ENCODE measurements around the gene PMF1.

Gene PMF1

GRCh38 chr1:156268336-156268735, 55.5 kb downstream of the PMF1 start:
- DNase-seq (ENCODE audit: low read depth): no peak

DNA sequence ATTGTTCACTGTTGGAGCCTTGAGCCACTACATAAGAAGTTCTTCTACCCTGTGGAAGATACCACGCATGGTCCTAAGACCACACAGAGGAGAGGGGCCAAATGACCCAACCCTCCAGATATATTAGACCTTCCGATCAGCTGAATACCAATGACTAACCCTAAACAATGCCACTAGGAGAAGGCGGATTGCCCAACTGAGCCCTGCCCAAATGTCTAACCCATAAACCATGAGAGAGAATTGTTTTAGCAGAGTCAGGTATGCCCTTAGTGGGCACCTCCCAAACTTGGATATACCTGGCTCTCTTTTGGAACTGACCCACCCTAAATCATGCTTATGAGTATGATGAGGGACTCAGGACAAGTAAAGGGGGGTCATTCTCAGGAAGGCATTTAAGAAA, 57.5 kb downstream of the PMF1 start:
- DNase-seq (ENCODE audit: low read depth): no peak

- DNase-seq (ENCODE audit: low read depth): peak; percentile 41
These were observed 63.7 kb downstream of the PMF1 start for GRCh38 chr1:156276532-156276931.

GRCh38 chr1:156276966-156277381, 64.2 kb downstream of the PMF1 start:
- peak; percentile 33 for DNase-seq (ENCODE audit: low read depth)

- DNase-seq (ENCODE audit: low read depth): no peak
These were observed 67.0 kb downstream of the PMF1 start for GRCh38 chr1:156279837-156280236.

DNA sequence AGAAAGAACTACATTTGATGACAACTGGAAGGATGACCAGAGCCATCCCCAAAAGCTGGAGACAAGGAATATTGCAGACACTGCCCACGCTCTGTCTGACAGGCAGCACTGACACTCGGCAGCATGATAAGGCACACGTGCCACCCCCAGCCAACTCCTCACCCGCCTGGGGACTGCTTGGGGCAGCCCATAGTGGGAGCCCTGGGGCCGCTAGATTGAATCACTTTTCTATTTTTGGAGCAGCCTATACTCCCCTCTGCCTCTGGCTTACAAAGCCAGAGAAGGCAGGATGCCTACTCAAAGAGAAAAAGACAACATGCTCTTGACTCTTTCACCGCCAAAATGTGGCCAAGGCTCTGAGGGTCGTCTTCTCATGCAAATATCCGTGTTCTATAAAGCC, 68.5 kb downstream of the PMF1 start:
- DNase-seq (ENCODE audit: low read depth): peak; percentile 29

GRCh38 chr1:156281693-156282478, 69.1 kb downstream of the PMF1 start:
- DNase-seq (ENCODE audit: low read depth): no peak

- DNase-seq (ENCODE audit: low read depth): peak; percentile 99
These were observed 69.8 kb downstream of the PMF1 start, which contains the start of gene SMG5 for GRCh38 chr1:156282479-156283222. Gene SMG5, minus strand, starts transcription at chr1:156282825. Its CDS starts 145 bp downstream, at chr1:156282680.

- no peak for DNase-seq (ENCODE audit: low read depth)
These were observed 70.7 kb downstream of the PMF1 start for GRCh38 chr1:156283521-156283920.

DNA sequence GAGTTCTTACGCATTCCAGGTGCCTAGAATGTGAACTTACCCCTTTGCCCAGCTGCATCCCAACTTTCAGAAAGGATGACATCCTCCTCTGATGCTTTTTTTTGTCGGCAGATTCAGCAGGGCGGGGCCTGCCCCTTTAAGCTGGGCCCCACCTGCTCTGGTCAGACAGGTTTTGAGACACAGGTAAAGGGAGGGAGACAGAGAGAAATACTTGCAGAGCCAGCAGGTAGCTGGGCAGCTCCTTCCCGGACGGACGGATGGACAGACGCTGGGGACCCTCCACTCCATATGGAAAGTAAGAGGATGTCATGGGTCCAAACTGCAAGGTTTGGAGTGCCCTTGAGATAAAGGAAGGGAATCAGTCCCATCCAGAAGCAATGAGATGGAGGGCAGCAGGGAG, 71.3 kb downstream of the PMF1 start, which contains the start of gene TMEM79:
Gene TMEM79, plus strand, starts transcription at position 214 of the 400 bp plus-strand sequence. CDS start 902 bp downstream, outside the sequence.
- no peak for DNase-seq (ENCODE audit: low read depth)

DNA sequence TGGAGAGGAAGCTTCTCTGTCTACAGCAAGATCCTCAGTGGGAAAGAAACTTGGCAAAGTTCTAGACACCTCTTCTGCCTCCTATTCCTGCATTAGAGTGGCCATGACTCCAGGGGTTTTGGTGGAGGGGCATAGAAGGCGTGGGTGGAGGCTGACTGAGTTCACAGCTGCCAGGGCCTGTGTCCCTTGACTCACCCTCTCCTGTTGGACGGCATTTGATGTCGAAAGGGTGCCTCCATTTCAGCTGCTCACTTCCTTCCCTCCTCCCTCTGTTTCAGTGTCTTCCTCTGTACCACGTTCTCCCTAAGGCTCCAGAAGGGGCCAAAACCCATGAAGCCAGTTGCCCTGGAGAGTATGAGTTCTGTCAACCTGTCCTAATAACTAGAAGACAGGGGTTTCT, 72.0 kb downstream of the PMF1 start:
- DNase-seq (ENCODE audit: low read depth): no peak

DNA sequence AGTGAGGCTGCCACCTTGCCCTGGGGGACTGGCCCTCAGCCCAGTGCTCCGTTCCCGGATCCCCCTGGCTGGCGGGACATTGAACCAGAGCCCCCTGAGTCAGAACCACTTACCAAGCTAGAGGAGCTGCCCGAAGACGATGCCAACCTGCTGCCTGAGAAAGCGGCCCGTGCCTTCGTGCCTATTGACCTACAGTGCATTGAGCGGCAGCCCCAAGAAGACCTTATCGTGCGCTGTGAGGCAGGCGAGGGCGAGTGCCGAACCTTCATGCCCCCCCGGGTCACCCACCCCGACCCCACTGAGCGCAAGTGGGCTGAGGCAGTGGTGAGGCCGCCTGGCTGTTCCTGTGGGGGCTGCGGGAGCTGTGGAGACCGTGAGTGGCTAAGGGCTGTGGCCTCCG, 72.6 kb downstream of the PMF1 start:
- DNase-seq (ENCODE audit: low read depth): no peak

DNA sequence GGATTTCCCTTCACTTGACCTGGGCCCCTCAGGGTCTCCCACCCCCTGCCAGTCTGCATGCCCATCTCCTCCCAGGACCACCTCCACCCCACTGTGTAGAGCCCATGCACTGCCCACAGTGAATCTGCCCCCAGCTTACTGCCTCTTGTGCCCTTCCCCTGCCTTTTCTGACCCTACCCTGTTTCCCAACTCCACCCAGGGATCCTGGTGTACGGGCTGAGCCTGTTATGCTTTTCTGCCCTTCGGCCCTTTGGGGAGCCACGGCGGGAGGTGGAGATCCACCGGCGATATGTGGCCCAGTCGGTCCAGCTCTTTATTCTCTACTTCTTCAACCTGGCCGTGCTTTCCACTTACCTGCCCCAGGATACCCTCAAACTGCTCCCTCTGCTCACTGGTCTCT, 73.3 kb downstream of the PMF1 start:
- DNase-seq (ENCODE audit: low read depth): no peak
